Activated B cell treated with CpG ODN at 0.5 μM for 24 hours (primary cell): Measurements from ENCODE around the gene USP14. TPM values are rescaled to one million over a fixed set of nuclear protein-coding genes. Genes with fewer than 3 reads are reported as not detected.

Source experiments
- ATAC-seq: fragments of 200-7000 bp; cut with Tn5 transposase; one replicate; pipeline ENCODE4 v1.10.0; 2021; ENCODE audit warnings: low read depth, mild to moderate bottlenecking, moderate library complexity
- CTCF ChIA-PET: fragments of 350-600 bp; sonication (Branson Sonifier 250); formaldehyde crosslinking; loops from one replicate; lab custom pipeline; 2021; ENCODE audit warnings: antibody characterized with exemption; lab: Charles Lee
- POLR2A ChIA-PET: fragments of 350-600 bp; sonication (Branson Sonifier 250); formaldehyde crosslinking; loops from one replicate; lab custom pipeline; 2021; ENCODE audit warnings: antibody characterized with exemption; lab: Charles Lee
- DNase-seq: peaks from one replicate; pipeline ENCODE4 v3.0.0; 2022
- H3K27ac Mint-ChIP-seq: one replicate; pipeline ENCODE4 v1.8.0; 2020; ENCODE audit warnings: mixed read lengths
- H3K27me3 Mint-ChIP-seq: one replicate; pipeline ENCODE4 v1.8.0; 2021; ENCODE audit warnings: mixed read lengths
- H3K36me3 Mint-ChIP-seq: one replicate; pipeline ENCODE4 v1.8.0; 2021; ENCODE audit warnings: low read depth, mixed read lengths
- H3K4me1 Mint-ChIP-seq: one replicate; pipeline ENCODE4 v1.8.0; 2021; ENCODE audit warnings: mixed read lengths
- H3K4me3 Mint-ChIP-seq: one replicate; pipeline ENCODE4 v1.8.0; 2020; ENCODE audit warnings: mild to moderate bottlenecking, mixed read lengths
- H3K9me3 Mint-ChIP-seq: one replicate; pipeline ENCODE4 v1.8.0; 2020; ENCODE audit warnings: mixed read lengths
- intact Hi-C: fragments of 100-400 bp; cut with micrococcal nuclease; formaldehyde crosslinking; loops from one replicate; pipeline ENCODE4 v1.15.1; 2024
- total RNA-seq: library from RNA; stranded (reverse); gene quantifications from 2 replicates; pipeline ENCODE4 v1.2.3, GENCODE V29; 2022
- TF ChIP-seq, protein P1 (sequence below): fragments of 200-600 bp; IDR thresholded peaks from one replicate; pipeline ENCODE4 v1.8.0; 2022; ENCODE audit warnings: antibody characterized with exemption, mild to moderate bottlenecking

Gene USP14
- total RNA-seq, 1 donor from 2014 or later, result 53.1 TPM

DNA sequence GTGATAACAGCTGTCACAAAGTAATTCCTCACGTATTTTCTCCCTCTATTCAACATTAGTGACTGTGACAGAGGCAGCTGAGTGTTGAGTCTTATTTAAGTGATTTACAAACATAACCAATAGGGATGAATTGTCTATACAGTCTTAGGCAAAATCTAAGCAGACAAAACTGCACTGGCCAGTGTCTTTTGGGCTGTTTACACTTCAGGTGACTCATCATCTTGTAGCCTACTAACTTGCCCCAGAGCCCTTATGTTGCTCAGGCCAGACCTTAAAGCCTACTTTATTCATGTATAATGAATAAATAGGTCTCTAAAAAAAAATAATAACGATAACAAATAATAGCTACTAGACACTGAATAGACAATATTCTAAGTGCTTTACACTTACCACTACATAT lies 92.3 kb downstream of the USP14 start:
- no peak overlapping the region for H3K4me3 Mint-ChIP-seq
- intact Hi-C loops, result no loop called here
- ATAC-seq, result no peak
- H3K9me3 Mint-ChIP-seq, result no peaks in the 10 kb centered on the region
- peaks cover 78% of the 10 kb centered on the region for H3K36me3 Mint-ChIP-seq
- TF ChIP-seq, protein P1, sequence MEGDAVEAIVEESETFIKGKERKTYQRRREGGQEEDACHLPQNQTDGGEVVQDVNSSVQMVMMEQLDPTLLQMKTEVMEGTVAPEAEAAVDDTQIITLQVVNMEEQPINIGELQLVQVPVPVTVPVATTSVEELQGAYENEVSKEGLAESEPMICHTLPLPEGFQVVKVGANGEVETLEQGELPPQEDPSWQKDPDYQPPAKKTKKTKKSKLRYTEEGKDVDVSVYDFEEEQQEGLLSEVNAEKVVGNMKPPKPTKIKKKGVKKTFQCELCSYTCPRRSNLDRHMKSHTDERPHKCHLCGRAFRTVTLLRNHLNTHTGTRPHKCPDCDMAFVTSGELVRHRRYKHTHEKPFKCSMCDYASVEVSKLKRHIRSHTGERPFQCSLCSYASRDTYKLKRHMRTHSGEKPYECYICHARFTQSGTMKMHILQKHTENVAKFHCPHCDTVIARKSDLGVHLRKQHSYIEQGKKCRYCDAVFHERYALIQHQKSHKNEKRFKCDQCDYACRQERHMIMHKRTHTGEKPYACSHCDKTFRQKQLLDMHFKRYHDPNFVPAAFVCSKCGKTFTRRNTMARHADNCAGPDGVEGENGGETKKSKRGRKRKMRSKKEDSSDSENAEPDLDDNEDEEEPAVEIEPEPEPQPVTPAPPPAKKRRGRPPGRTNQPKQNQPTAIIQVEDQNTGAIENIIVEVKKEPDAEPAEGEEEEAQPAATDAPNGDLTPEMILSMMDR, result no peak
- no peak for DNase-seq
- POLR2A ChIA-PET, result no interaction called here
- CTCF ChIA-PET, result no interaction called here
- H3K27me3 Mint-ChIP-seq, result no peaks in the 10 kb centered on the region
- H3K27ac Mint-ChIP-seq, result no peak overlapping the region
- H3K4me1 Mint-ChIP-seq, result no peaks in the 10 kb centered on the region

DNA sequence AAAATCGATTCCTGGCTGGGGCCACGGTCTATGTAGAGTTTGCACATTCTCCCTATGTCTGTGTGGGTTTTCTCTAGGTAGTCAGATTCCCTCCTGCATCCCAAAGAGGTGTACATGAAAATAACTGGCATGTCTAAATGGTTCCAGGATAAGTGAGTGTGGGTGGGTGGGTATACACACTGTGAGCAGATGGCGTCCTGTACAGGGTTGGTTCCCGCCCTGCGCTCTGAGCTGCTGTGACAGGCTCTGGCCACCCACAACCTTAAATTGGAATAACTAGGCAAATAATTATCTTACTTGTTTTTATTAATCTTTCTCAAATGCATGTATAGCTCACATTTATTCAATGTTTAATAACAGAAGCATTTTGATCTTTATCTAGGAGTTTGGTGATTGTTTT lies 93.2 kb downstream of the USP14 start:
- no peaks in the 10 kb centered on the region for H3K27me3 Mint-ChIP-seq
- no peak overlapping the region for H3K27ac Mint-ChIP-seq
- no peak overlapping the region for H3K4me3 Mint-ChIP-seq
- CTCF ChIA-PET, result no interaction called here
- TF ChIP-seq, protein P1, result no peak
- ATAC-seq, result no peak
- H3K36me3 Mint-ChIP-seq, result peaks cover 79% of the 10 kb centered on the region
- no peak for DNase-seq
- no peaks in the 10 kb centered on the region for H3K9me3 Mint-ChIP-seq
- intact Hi-C loops, result no loop called here
- POLR2A ChIA-PET, result no interaction called here
- H3K4me1 Mint-ChIP-seq, result no peaks in the 10 kb centered on the region

DNA sequence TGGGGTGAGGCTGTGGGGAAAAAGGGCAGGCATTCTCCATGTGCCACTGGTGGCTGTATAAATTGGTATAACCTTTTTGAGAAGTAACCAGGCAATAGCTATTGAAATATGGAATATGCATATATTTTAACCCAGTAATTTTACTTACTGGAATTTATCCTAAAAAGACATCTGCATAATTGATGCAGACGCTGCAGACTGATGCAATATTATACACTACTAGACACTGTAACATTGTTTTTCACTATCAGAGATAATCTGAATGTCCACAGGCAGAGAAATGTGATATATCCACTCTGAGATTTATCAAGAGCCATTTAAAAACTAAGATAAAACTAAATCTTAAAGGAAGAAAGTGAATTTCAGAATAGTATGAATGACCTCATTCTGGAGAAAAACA lies 94.8 kb downstream of the USP14 start:
- TF ChIP-seq, protein P1, result no peak
- CTCF ChIA-PET, result no interaction called here
- H3K9me3 Mint-ChIP-seq, result no peaks in the 10 kb centered on the region
- no peak overlapping the region for H3K27ac Mint-ChIP-seq
- H3K4me1 Mint-ChIP-seq, result no peaks in the 10 kb centered on the region
- DNase-seq, result no peak
- no peak for ATAC-seq
- no peaks in the 10 kb centered on the region for H3K27me3 Mint-ChIP-seq
- intact Hi-C loops, result loop anchor here (2.0 kb wide), 1 partner anchor 14 kb away; no protein-coding TSS in a partner anchor
- no peak overlapping the region for H3K4me3 Mint-ChIP-seq
- POLR2A ChIA-PET, result interaction anchor here (0.6 kb wide), 1 partner anchor 80 kb away, joined by 7 read pairs; no protein-coding TSS in a partner anchor
- H3K36me3 Mint-ChIP-seq, result peaks cover 85% of the 10 kb centered on the region

DNA sequence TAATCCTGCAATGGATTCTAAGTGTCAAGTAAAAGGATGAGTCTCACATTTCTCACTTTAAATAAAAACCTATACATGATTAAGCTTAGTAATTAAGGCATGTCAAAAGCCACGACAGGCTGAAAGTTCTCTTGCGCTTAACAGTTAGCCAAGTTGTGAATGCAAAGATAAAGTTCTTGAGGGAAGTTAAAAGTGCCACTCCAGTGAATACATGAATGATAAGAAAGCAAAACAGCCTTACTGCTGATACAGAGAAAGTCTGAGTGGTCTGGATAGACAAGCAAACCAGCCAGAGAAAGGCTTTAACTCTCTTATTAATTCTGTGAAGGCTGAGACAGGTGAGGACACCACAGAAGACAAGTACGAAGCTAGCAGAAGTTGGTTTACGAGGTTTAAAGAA lies 96.8 kb downstream of the USP14 start:
- ATAC-seq (no peak), DNase-seq (no peak)
- Mint-ChIP-seq H3K27me3 (no peaks in the 10 kb centered on the region), H3K27ac (no peak overlapping the region), H3K4me1 (no peaks in the 10 kb centered on the region), H3K4me3 (no peak overlapping the region), H3K9me3 (no peaks in the 10 kb centered on the region), H3K36me3 (peaks cover 86% of the 10 kb centered on the region)
- CTCF ChIA-PET, result no interaction called here
- POLR2A ChIA-PET, result no interaction called here
- intact Hi-C loops, result no loop called here
- TF ChIP-seq, protein P1, result no peak

DNA sequence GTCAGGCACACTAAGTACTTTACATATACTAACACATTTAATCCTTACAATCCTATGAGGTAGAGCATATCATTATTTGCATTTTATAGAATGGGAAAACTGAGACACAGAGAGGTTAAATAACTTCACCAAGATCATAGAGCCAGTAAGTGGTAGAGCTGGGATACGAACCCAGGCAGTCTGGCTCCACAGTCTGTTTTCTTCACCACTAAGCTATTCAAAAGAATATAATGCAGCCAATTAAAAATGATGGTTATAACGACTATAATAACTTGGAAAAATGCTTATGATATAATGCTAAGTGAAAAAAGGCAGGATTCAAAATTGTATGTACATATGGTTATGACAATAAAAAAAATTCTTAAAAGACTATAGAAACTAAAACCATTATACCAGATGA lies 102.2 kb downstream of the USP14 start:
- Mint-ChIP-seq H3K4me3 (no peak overlapping the region), H3K4me1 (no peaks in the 10 kb centered on the region), H3K9me3 (no peaks in the 10 kb centered on the region), H3K27ac (no peak overlapping the region), H3K27me3 (no peaks in the 10 kb centered on the region), H3K36me3 (peaks cover 81% of the 10 kb centered on the region)
- ChIA-PET POLR2A (no interaction called here), CTCF (no interaction called here)
- no peak for ATAC-seq
- DNase-seq, result no peak
- TF ChIP-seq, protein P1, result no peak
- intact Hi-C loops, result no loop called here
